Adrenal gland (tissue), 12 donors: ENCODE results near the gene GLYR1. TPM values are rescaled to one million over a fixed set of nuclear protein-coding genes. Genes with fewer than 3 reads are reported as not detected.

Source experiments
- DNase-seq, 7 donors: peaks; one replicate each; pipeline ENCODE4 v3.0.0-alpha.2; 2019 to 2020
- H3K27ac ChIP-seq, 5 donors: fragments of 200-600 bp; sonication (generic) in 4 of 5; 1 replicate in 3 of 5; 2 replicates in 2 of 5; pipeline versions ENCODE4 v1.5.1 to v1.8.0; 2016 to 2020; ENCODE audit warnings: mild to moderate bottlenecking in 1 of 5
- H3K27me3 ChIP-seq: fragments of 200-600 bp; 2 replicates; pipeline ENCODE4 v1.8.0; 2021
- H3K36me3 ChIP-seq, 2 donors: fragments of 200-600 bp; replicated peaks in 1 of 2; 1 replicate in 1 of 2; 2 replicates in 1 of 2; pipeline versions ENCODE4 v1.5.1 to v1.8.0; 2018 to 2022
- H3K4me1 ChIP-seq, 2 donors: fragments of 200-600 bp; replicated peaks in 1 of 2; 1 replicate in 1 of 2; 2 replicates in 1 of 2; pipeline versions ENCODE4 v1.5.1 to v1.8.0; 2018 to 2021
- H3K4me3 ChIP-seq, 4 donors: fragments of 200-600 bp; sonication (generic) in 3 of 4; one replicate each; pipeline ENCODE4 v1.5.1; 2016 to 2018
- H3K9me3 ChIP-seq, 3 donors: fragments of 200-600 bp; sonication (generic) in 1 of 3; replicated peaks in 1 of 3; 1 replicate in 2 of 3; 2 replicates in 1 of 3; pipeline versions ENCODE4 v1.5.1 to v1.8.0; 2016 to 2021
- POLR2A ChIP-seq, 2 donors: fragments of 450-650 bp; IDR thresholded peaks; one replicate each; pipeline ENCODE4 v1.6.1; 2017; ENCODE audit warnings: antibody characterized with exemption in 2 of 2, mild to moderate bottlenecking in 2 of 2, moderate library complexity in 1 of 2
- WGBS, 4 donors: extraction: QIAGEN DNeasy Blood & Tissue Kit in 2 of 4; methylation state at CpG; one replicate each; pipeline versions ENCODE4 v1.1.5 to v1.1.7; 2013 to 2017; 5-methylcytosine and 5-hydroxymethylcytosine counted together
- intact Hi-C, 2 donors: fragments of 100-400 bp; cut with DNase I; formaldehyde crosslinking; loops; one replicate each; pipeline versions ENCODE4 v1.14.1 to v1.15.0; 2022 to 2023
- polyA plus RNA-seq, 3 donors: library from polyadenylated mRNA; stranded (reverse); fragments of 200-250 nt in 2 of 3; fragments of 350-450 nt in 1 of 3; fragmentation: Illumina TruSeq in 1 of 3; extraction: RNeasy Lipid Tissue Mini Kit (QIAGEN cat#74804) in 1 of 3; gene quantifications; one replicate each; pipeline ENCODE4 v1.2.3, GENCODE V29; 2013 to 2014
- total RNA-seq, 9 donors: library from RNA; depleted of rRNA in 4 of 9; stranded (reverse); fragments of >200 nt in 4 of 9; fragments of 120-200 nt in 1 of 9; fragmentation: NEBNext Ultra II Directional in 1 of 9; extraction: Animal tissue kit (Norgen Biotek cat#: 25700) in 1 of 9; gene quantifications; one replicate each; pipeline versions ENCODE4 v1.1.0 to v1.2.4, GENCODE V29; 2013 to 2023
- TF ChIP-seq, protein P1 (sequence below), 6 experiments: fragments of 450-650 bp in 4 of 6; fragments of 200-600 bp in 2 of 6; sonication (generic) in 1 of 6; IDR thresholded peaks; 1 replicate in 5 of 6; 2 replicates in 1 of 6; pipeline versions ENCODE4 v1.5.1 to v1.8.0; 2016 to 2021; ENCODE audit warnings: antibody characterized with exemption in 6 of 6, mild to moderate bottlenecking in 2 of 6, moderate library complexity in 1 of 6
- donor health status: healthy with polysubstance abuse.
- donor health status: Bipolar disorder and iron deficiency.
- donor health status: DM: yes; HTN: yes; CAD: no.
- donor health status: DM: no; HTN: no; CAD: no.
- donor health status: DM: no; HTN: no; CAD: no.
- donor health status: DM: yes; HTN: yes; CAD: no.

Gene GLYR1
- total and polyA plus RNA-seq, 12 donors = 39.3 to 118 (median 69.1) TPM

- TF ChIP-seq, protein P1, sequence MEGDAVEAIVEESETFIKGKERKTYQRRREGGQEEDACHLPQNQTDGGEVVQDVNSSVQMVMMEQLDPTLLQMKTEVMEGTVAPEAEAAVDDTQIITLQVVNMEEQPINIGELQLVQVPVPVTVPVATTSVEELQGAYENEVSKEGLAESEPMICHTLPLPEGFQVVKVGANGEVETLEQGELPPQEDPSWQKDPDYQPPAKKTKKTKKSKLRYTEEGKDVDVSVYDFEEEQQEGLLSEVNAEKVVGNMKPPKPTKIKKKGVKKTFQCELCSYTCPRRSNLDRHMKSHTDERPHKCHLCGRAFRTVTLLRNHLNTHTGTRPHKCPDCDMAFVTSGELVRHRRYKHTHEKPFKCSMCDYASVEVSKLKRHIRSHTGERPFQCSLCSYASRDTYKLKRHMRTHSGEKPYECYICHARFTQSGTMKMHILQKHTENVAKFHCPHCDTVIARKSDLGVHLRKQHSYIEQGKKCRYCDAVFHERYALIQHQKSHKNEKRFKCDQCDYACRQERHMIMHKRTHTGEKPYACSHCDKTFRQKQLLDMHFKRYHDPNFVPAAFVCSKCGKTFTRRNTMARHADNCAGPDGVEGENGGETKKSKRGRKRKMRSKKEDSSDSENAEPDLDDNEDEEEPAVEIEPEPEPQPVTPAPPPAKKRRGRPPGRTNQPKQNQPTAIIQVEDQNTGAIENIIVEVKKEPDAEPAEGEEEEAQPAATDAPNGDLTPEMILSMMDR (IDR thresholded peaks at IDR 0.05) = no peak
- no peak for TF ChIP-seq POLR2A (IDR thresholded peaks at IDR 0.05)
- Histone ChIP-seq H3K36me3 (no peaks in the 10 kb centered on the region), H3K4me3 (no peak overlapping the region), H3K9me3 (no peaks in the 10 kb centered on the region), H3K27me3 (no peaks in the 10 kb centered on the region), H3K27ac (no peak overlapping the region), H3K4me1 (no peaks in the 10 kb centered on the region)
- intact Hi-C loops = no loop called here
- no peak for DNase-seq
- 74 to 86% (median 81%) methylated on average over 9 to 17 of the region's 17 CpGs for WGBS, 4 donors
These were observed 69.6 kb downstream of the GLYR1 start for GRCh38 chr16:4777339-4778049.

DNA sequence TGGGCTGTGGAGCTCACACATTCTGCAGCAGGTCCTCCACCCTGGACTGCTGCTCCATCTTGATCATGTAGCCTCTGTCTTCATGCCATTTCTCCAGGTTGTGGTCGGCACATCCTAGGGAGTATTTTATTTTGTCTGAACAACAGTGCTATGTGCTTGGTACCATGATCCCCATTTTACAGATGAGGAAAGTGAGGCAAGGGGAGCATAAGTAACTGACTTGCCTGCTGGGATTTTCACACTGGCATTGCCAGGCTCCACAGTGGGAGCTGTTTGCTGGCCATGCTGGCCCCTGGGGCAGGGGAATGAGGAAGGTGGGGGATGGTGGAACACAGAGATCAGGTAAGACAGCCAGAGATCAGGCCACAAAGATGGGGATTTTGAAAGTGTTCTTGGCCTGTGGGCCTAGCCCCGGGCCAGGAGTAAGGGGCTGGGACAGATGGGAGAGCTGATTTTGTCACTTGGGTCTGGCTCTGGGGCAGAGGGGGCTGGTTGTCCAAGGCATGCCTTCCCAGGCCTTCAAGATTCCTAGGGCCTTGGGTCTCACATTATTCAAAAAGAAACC lies 70.9 kb downstream of the GLYR1 start:
- 80 to 100% (median 92%) methylated on average over 1 to 2 of the region's 2 CpGs for WGBS, 4 donors

DNA sequence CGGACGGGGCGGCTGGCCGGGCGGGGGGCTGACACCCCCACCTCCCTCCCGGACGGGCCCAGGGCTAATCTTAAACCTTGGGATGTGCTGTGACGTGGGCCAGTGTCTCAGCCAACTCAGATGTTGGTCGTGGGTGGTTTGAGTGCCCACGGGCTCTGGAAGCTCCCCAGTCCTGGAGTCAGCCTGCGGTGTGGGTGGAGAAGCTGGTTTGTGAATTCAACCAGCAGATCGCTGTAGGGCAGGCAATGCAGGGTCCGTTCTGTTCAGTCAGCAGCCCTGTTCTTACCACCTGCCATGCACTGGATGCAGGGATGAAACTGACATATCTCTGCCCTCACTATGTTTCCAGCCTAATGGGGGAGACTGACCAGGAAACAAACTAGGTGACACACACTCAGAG lies 72.1 kb downstream of the GLYR1 start:
- intact Hi-C loops = no loop called here
- Histone ChIP-seq H3K27ac (no peak overlapping the region), H3K27me3 (no peaks in the 10 kb centered on the region), H3K36me3 (no peaks in the 10 kb centered on the region), H3K4me3 (no peak overlapping the region), H3K9me3 (no peaks in the 10 kb centered on the region), H3K4me1 (no peaks in the 10 kb centered on the region)
- WGBS, 4 donors = 40 to 87% (median 81%) methylated on average over 1 to 13 of the region's 13 CpGs
- DNase-seq = no peak
- TF ChIP-seq, protein P1 (IDR thresholded peaks at IDR 0.05) = no peak
- no peak for TF ChIP-seq POLR2A (IDR thresholded peaks at IDR 0.05)

More for the DNA sequence above, 70.9 kb downstream of the GLYR1 start:
- intact Hi-C loops = no loop called here
- H3K27me3 ChIP-seq = no peaks in the 10 kb centered on the region
- no peaks in the 10 kb centered on the region for H3K36me3 ChIP-seq
- no peak for DNase-seq
- H3K4me3 ChIP-seq = no peak overlapping the region
- TF ChIP-seq POLR2A (IDR thresholded peaks at IDR 0.05) = no peak
- TF ChIP-seq, protein P1 (IDR thresholded peaks at IDR 0.05) = no peak
- H3K4me1 ChIP-seq = no peaks in the 10 kb centered on the region
- no peaks in the 10 kb centered on the region for H3K9me3 ChIP-seq
- no peak overlapping the region for H3K27ac ChIP-seq

DNA sequence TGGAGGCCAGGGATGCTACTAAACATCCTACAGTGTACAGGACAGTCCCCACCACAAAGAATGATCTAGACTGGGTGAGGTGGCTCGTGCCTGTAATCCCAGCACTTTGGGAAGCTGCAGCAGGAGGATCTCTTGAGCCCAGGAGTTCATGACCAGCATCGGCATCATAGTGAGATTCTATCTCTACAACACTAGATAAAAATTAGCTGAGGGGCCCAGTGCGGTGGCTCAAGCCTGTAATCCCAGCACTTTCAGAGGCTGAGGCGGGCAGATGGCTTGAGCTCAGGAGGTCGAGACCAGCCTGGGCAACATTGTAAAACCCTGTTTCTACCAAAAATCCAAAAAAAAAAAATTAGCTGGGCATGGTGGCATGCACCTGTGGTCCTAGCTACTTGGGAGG lies 74.7 kb downstream of the GLYR1 start:
- Histone ChIP-seq H3K27me3 (no peaks in the 10 kb centered on the region), H3K4me3 (no peak overlapping the region), H3K9me3 (no peaks in the 10 kb centered on the region), H3K4me1 (peaks cover 13 to 15% of the 10 kb centered on the region in 2 donors), H3K36me3 (no peaks in the 10 kb centered on the region), H3K27ac (no peak overlapping the region)
- intact Hi-C loops = no loop called here
- no peak for TF ChIP-seq POLR2A (IDR thresholded peaks at IDR 0.05)
- TF ChIP-seq, protein P1 (IDR thresholded peaks at IDR 0.05) = no peak
- 70 to 86% (median 78%) methylated on average over 4 to 5 of the region's 5 CpGs for WGBS, 4 donors
- no peak for DNase-seq
